ENCODE measurements around the gene SLIT3.

The SLIT3 gene

DNA sequence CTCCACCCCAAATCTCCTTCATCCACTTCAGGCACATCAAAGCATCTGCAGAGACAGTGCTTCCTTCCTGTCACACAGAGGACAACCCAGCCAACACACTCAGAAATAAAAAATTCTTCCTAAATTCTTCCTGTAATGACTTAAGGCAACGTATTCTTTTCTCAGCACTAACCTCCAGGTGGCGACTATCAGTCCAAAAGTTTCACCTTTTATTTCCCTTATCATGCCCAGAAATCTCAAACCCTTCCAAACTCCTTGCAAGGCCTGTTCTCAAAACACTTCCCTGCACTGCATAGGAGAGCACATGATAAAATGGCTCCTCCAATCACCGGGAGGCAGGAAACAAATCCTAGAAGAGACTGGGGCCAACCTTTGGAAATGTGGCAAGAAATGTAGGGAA lies 35.1 kb downstream of the SLIT3 start:
- DNase-seq (ENCODE audit: low read depth in 3 of 3) = no peak

DNA sequence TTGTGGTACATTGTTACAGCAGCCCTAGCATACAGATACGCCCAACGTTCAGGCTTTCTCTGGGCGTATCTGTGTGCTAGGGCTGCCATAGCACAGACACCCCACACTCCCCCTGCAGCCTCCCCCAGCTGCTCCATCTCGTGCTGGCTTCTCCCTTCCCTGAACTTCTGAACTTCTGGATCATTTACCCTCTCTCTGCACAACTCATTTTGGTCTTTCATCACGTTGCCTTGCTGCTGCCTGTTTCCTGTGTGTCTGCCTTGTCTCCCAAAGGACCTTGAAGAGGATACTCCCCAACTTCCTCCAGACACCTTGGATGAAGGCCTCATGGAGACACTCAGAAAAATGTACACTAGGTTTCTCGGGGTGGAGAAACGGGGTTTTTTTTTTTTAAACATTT lies 37.3 kb downstream of the SLIT3 start:
- DNase-seq (ENCODE audit: low read depth in 3 of 3) = no peak

DNA sequence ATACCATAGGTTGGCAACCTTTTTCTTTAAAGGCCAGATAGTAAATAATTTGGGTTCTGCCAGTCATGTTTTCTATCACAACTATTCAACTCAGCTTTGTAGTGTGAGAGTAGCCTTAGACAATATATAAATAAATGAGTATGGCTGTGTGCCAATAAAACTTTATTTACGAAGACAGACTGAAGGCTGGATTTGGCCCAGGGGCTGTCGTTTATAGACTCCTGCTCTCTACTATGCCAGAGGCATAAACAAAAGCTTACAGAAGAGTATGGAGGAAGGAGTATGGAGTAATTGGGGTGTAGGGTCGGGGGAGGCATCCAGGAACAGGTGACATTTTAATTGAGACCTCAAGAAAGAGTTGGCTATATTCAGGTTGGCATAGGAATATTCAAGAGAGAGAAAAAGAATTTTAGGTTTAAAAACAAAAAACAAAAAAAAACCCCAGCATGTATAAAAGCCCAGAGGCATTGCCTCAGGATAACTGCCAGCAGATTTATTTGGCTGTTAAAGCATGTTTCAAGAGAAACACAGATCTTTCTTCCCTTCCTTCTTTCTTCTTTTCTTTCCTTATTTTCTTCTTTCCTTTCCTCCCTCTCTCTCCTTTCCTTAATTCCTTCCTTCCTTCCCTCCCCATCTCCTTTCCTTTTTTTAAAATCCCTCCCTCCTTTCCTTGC lies 39.9 kb downstream of the SLIT3 start:
- DNase-seq (ENCODE audit: low read depth in 3 of 3) = no peak

DNA sequence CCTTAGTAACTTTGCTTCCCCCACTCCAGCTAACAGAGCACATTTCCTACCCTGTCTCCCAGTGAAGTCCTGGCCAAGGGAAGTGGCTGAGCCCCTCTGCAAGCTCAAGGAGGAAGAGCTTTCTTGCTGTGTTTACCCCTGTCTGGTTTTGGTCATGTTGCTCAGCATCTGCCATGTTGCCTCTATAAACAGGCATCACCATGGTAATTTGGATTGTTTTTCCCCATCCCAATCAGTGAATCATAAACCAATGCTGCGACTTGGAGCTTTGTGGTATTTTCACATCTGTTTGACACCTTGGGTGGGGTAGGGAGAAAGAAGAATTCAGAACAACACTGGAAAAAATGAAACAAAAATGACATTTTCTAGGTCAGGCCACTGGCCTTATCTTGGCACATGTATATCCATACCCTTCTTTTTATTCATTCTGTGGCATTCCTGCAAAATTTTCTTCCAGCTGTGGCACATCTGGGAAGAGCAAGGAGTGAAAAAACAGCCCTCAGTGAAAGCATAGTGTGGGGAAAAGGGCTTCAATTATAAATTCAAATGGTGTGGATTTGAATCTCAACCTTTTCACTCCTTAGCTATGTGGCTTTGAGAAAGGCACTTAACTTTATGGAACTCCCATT lies 42.5 kb downstream of the SLIT3 start:
- DNase-seq (ENCODE audit: low read depth in 3 of 3) = no peak

DNA sequence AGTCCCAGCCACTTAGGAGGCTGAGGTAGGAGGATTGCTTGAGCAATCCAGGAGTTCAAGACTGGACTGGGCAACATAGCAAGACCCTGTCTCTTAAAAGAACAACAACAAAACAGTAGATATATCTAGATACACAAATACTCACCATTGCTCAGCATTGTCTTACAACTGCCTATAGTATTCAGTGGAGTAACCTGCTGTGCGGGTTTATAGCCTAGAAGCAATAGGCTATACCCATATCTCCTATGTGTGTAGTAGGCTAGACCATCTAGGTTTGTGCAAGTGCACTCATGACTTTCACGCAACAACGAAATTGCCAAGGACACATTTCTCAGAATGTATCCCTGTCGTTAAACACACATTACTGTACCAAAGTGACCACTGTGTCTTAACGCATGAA lies 44.7 kb downstream of the SLIT3 start:
- DNase-seq (ENCODE audit: low read depth in 3 of 3) = no peak

DNA sequence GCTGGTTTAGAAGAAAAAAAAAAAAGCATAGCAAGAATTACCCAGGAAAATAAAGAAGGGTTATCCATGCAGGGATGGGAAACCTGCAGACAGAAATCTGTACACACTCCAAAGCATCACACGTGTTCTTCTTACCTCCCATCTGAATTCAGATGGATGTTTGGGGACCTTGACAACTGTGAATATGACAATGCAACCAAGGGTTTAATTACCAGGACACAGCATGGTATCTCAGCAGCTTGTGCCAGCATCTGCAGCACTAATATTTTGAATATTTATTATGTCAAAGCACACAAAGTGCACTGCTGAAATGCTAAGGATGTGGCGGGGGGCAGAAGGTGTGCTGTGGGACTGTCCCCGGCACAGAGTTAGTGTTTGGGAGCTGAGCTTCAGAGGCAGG lies 47.9 kb downstream of the SLIT3 start:
- DNase-seq (ENCODE audit: low read depth in 3 of 3) = no peak

DNA sequence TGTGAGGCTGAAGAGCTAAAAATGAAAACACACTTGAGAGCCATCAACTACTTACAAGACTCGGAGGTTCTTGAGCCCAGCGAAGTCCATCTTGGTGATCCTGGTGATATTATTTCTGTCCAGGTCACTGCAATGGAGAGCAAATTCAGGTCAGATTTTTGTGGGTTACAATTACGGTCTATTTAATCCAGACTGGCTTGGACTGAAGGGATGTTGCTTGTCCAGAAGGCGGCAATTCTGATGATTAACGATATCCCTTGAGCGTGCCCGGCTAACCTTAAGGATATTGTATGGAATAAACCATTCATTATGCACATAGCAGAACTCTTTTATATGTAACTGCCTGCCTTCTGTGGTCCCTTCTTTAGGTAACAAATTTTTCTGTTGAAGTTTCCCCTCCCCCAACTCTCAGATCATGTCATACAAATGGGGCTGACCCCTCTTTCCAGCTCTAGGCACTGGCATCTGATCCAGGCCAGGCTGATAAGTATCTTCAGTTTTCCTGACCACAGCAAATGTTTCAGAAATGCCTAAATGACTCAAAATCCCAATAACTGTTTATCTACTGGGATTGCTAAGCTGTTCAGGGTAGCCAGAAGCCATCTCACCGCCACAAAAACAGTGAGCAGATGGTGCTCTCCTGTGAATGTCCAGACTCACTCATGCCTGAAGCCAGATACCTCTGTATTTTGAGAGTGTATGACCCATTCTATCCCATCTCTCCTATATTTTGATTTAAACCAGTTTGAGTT lies 49.4 kb downstream of the SLIT3 start:
- DNase-seq (ENCODE audit: low read depth in 3 of 3) = no peak

DNA sequence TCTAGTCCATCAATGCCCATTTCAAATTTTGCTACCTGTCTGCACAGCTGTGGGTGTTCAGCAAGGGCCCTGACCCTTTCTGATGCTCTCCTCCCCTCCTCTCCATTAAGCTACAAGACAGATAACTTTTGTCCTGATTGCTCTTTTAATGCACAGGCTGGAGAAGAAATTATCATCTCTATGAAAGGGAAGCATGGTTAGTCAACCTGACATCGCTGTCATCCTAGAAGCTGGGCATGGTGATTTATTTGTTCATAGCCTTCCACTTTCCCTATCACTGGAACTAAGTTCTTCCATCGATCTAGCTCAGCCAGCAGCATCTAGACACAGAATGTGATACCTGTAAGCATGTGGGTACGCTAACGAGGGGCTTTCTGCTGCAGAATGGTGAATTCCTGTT lies 50.1 kb downstream of the SLIT3 start:
- DNase-seq (ENCODE audit: low read depth in 3 of 3) = no peak

DNA sequence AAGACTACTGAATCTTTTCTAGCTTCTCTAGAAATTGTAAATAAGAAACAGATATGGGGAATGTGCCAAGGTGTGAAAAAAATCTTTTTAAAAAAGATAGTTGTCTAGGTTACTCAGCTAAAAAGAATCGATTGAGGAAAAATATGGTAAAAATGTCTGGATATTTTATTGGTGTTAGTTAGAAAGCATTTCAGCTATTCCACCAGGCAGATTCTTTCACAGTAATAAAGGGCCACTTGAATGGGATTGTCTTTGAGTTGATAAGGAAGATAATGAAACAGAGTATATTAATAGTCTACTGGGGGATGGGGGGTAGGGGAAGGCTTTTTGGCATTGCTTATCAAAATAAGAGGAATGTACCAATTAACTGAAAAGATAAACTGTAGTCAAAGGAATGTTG lies 51.9 kb downstream of the SLIT3 start:
- DNase-seq (ENCODE audit: low read depth in 3 of 3) = no peak

DNA sequence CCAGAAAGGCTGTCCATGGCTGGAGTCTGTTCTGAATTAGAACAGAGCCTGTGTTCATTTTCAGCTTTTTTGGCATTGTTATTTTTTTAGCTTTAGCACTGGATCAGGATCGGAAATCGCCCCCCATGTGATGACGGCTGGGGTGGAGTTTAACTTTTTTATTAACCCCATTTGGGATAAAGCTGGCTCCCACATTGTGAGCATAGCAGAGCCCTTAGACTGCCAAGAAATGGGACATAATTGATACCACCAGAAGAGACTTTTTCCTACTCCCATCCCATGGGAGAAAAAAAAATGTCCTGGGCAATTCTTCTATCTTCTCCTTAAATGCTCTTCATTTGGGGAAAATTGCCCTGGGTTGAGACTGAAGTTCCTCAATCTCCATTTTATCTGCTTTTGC lies 52.4 kb downstream of the SLIT3 start:
- no peak for DNase-seq (ENCODE audit: low read depth in 3 of 3)

DNA sequence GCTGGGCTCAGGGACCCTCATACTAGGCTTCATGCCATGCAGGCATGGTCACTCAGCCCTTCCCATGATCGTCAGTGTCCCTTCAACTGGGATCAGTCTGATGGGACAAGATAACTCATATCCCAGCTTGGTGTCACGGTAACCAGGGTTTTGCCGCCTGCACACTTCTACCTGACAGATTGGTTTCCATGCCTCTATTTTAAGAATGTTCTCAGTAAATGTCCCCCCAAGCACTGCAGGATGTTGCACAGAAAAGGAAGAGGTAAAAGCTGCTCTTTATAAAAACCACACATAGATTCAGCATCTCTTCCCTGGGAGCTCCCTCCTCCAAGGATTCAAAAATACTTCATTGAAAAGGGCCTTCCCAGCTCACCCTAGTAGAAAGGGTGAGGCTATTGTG lies 56.1 kb downstream of the SLIT3 start:
- no peak for DNase-seq (ENCODE audit: low read depth in 3 of 3)

DNA sequence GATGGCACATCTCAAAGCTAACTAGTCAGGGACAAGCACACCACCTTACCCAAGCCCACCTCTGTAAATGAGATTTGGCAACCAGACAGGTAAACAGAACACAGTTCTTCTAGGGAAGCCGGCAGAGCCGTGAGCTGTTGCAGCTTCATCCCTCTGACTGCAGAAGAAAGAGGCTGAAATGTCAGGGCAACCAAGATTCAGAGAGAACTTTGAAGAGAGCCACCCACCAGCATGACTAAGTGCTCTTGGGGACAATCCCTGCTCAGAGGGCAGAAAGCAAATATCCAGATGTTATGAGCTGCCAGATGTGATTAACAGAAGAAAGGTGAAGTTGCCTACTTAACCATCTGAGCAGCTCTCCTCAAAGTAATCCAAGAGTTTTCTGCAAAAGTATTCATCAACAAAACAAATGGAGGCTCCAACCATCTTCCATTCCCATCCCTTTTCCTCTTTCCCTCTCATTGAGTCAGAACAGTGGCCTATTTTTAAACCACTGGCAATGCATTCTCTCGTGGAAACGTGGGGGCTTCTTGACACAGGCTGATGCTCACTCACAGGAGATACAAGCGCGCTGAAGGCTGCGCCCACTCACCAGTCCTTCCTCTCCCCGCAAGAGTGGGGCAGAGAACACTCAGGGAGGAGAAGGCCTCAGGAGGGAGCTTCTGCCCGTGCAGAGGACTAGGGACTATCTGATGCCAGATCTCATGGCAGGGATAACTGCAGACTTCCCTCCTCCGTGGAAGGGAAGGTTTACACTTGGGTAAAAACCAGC lies 57.1 kb downstream of the SLIT3 start:
- DNase-seq (ENCODE audit: low read depth in 3 of 3) = no peak

DNA sequence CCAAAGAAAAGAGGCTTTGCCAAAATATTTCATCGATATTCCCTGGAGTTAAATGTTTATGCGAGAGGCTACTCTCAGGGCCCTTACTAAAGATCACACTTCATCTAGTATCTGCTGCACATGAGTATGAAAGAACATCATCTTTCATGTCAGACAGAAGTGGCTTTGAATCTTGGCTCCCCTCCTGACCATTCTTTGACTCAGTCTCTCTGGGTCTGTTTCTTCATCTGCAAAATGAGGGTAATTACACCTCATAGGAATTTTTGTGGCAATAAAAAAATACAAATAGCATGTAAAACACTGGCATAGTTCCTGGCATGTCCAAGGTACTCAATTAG lies 58.1 kb downstream of the SLIT3 start:
- no peak for DNase-seq (ENCODE audit: low read depth in 3 of 3)

DNA sequence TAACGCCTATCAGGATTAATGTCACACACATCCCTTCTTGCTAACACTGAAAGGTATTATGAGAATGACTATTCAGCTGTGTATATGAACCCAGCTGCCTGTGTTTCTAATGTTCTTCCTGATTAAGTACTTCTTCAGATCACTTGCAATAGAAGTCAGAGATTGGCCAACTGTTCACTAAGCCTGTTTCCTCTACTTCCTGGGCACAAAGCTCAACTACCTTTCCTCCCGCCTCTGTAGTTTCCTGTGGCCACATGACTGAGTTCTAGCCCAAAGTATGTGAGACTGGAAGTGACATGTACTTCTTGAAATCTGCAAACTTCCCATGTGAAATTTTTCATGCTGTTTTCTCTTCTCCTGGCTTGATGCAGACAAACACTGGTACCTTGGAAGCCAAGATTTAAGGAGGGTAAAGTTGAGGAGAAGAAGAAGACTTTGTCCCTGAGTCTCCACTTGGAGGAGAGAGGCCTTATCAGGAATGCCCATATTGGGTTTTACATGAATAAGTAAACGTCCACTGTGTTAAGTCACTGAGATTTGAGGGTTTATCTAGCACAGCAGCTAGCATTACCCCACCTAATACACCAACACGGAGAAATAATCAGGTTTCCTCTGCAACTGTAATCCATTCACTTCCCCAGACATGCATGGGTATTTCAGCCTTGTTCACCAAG lies 58.6 kb downstream of the SLIT3 start:
- DNase-seq (ENCODE audit: low read depth in 3 of 3) = no peak

DNA sequence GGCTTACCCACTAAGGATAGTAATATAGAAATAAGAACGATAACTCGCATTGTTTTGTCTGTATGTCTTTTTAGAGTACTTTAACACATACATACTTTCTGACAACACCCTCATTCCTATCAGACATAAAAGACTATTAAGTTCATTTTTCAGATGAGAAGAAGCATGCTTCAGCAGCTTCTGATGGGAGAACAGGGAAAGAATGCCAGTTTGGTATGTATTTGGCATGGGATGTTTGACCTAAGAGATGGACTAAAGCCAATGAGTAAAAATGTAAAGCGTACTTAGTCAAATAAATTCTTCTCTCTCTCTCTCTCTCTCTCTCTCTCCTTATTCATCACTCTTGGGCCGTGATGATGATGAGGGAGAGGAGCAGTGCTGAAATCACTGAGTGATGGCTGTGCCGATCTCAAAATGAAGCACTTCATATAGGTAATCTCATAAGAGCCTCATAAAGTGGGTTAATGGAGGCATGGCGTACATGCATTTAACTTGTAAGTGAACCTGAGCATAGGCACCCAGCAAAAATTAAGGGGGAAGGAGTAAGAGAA lies 71.5 kb downstream of the SLIT3 start:
- DNase-seq (ENCODE audit: low read depth in 3 of 3) = no peak

DNA sequence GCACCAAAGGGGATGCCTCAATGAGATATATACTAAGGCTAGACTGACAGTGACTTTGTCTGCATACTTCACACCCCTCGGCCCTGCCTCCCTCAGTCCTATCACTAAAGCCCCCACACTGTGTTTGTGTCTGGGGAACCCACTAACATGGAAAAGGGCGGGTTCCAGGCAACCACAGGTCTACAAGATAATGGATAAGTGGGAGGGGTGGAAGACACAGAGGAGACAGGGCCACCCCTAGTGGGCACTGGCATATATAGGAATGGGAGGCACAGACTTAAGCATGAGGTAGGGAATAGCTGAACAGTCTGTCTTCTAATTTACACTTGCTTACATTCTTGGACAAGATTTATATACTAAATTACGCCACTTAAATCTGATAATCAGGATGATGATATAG lies 74.0 kb downstream of the SLIT3 start:
- DNase-seq (ENCODE audit: low read depth in 3 of 3) = no peak

DNA sequence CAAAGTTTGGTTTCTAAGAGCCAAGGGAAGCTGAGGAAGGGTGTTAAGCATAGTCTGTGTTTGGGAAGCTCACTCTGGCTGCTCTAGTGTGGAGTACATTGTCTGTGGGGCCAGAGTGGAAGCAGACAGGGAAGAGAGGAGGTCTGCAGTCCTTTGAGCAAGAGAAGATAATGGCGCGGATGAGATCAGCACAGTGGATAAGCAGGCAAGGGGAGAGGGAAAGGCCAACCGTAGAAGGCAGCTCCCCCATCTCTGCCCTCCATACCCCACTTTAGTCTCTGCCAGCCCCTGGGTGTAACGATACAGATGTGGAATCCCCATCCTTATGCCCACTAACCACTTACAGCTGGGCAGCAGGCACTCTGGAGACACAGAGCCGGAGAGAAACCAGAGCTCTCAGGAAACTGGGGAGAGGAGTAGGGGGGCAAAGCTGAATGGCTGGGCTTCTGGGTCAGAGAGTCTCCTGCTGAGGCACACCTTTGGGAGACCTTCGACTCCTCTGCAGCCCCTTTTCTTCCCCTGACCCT lies 75.0 kb downstream of the SLIT3 start:
- no peak for DNase-seq (ENCODE audit: low read depth in 3 of 3)

DNA sequence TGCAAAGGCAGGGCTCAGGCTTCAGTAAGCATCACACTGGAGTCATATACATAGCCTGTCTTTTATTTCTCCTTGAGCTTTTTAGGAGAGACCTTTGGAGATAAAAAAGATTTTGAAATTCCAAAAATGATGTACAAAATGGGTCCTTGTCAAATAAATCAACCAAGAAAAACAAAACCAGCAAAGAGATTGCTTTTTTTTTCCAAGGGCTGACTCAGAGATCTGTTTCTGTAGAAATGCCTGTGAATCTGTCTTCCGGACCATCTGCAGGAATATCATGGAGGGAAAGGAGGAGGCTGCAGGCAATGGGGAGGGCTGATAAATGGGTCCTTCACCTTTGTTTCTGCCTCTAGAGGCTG lies 77.4 kb downstream of the SLIT3 start:
- no peak for DNase-seq (ENCODE audit: low read depth in 3 of 3)

DNA sequence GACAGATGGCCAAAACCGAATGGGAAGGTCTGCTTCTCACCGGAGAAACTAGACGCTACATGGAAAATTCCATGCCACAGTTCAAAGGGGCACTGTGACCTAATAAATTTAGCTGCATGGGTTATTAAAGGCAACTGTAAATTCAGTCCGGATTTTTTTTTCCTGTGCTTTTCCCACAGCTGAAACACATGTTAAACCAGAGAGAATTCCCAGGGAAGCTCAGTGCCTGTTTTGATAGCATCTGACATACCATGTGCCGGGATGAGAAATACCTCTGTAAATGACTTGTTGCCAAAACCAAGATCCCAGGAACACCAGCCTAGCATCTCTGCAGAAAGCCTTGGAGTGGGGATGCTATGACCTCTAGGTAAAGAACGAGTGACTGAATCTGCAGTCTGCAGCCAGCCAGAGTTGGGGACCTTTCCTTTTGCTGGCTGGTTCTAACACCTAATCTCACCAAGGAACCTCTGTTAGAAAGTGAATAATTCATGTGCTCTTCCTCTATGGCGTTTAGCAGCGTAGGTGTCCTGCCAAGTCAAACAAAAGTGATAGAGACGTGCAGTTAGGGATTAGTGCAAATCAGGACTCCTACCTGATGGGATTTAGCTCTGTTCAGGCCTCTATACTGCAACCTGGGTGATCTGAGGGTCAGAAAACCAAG lies 77.9 kb downstream of the SLIT3 start:
- DNase-seq (ENCODE audit: low read depth in 3 of 3) = no peak

DNA sequence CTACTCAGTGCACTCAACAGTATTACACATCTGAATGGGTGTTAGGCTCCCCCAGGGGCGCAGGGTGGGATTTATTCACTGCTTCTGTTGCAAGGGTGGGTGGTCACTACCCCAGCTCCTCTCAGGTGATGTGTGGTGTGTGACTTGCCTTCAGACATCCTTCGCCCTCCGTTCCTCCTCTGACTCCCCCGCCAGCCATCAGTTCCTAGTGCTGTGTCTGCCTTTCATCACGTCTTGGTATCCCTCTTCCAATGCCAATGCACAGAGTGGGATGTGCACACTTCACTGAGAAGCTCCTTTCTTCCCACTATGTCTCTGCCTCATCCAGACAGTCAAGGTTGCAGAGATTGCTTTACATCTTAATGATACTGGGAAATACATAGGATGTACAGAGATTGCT lies 79.4 kb downstream of the SLIT3 start:
- DNase-seq (ENCODE audit: low read depth in 3 of 3) = no peak

DNA sequence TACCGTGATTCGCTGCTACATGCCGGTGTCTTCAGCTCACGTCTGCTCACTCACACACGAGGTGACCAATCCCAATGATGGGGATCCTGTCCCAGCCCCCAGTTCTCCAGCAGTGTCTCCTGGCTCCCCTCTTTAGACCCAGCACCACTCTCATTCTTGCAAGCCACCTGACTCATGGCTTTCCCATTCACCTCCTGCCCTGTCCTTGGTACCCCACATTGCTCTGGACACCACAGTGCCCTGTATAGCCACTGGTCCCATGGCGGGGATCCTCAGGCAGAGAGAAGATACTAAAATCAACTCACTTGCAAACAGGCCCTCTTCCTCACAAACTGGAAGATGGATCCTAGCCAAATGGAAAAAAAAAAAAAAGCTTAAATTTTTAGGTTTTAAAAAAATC lies 81.0 kb downstream of the SLIT3 start:
- DNase-seq (ENCODE audit: low read depth in 3 of 3) = no peak

Measured in stimulated activated CD4-positive, alpha-beta T cell treated with anti-CD3 and anti-CD28 coated beads, TNF-alpha, amount 100 ng/mL, for 4 hours (primary cell).